ENCODE measurements around the gene ATP6V0B. TPM values are rescaled to one million over a fixed set of nuclear protein-coding genes. Genes with fewer than 3 reads are reported as not detected.
A peak's percentile ranks its signal among the peaks of the same experiment; 100 is the strongest.

The ATP6V0B gene
- total and polyA plus RNA-seq, 8 donors, result 59.8 to 208 (median 84.8) TPM

DNA sequence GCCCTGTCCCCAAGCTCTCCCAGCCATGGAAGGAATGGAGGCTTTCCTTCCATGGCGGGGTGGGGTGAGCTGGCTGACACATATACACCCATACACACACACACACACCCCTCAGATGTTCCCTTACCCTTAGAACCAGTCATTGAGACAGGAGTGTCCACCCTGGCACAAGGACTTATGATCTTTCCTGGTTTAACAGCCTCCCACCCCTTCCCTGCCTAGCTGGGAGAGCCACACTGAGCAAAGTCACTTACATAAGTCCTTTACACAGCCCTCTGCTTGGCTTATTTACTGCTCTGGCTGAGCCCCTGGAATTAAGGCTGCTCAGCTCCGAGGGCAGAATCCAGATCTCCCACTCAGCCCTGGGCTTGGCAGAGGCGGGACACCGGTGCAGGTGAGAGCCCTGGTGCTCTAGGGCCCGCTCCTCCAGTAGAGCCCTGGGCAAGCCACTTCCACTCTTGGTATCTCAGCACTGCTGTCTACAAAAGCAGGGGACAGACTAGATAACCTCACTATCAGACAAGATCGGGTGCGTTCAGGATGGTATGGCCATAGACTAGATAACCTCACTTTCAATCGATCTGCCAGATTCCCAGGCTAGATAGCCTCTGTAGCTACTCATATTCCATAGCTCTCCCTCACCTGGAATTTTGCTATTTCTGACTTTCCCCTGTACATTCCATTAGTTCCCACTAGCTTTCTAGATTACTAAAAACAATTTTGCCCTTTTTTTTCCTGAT, 39.8 kb downstream of the ATP6V0B start:
- Histone ChIP-seq H3K27ac (no peak overlapping the region), H3K36me3 (no peaks in the 10 kb centered on the region), H3K27me3 (no peaks in the 10 kb centered on the region), H3K4me1 (no peaks in the 10 kb centered on the region), H3K9me3 (no peaks in the 10 kb centered on the region), H3K4me3 (no peak overlapping the region)
- intact Hi-C loops (cut with DNase I), result no loop called here
- TF ChIP-seq, protein P1, sequence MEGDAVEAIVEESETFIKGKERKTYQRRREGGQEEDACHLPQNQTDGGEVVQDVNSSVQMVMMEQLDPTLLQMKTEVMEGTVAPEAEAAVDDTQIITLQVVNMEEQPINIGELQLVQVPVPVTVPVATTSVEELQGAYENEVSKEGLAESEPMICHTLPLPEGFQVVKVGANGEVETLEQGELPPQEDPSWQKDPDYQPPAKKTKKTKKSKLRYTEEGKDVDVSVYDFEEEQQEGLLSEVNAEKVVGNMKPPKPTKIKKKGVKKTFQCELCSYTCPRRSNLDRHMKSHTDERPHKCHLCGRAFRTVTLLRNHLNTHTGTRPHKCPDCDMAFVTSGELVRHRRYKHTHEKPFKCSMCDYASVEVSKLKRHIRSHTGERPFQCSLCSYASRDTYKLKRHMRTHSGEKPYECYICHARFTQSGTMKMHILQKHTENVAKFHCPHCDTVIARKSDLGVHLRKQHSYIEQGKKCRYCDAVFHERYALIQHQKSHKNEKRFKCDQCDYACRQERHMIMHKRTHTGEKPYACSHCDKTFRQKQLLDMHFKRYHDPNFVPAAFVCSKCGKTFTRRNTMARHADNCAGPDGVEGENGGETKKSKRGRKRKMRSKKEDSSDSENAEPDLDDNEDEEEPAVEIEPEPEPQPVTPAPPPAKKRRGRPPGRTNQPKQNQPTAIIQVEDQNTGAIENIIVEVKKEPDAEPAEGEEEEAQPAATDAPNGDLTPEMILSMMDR (IDR thresholded peaks at IDR 0.05), result no peak
- FAIRE-seq, result no peak
- ATAC-seq, result no peak
- DNase-seq, result no peak
- 77 to 81% methylated on average over 8 of the region's 8 CpGs for WGBS, 2 donors

DNA sequence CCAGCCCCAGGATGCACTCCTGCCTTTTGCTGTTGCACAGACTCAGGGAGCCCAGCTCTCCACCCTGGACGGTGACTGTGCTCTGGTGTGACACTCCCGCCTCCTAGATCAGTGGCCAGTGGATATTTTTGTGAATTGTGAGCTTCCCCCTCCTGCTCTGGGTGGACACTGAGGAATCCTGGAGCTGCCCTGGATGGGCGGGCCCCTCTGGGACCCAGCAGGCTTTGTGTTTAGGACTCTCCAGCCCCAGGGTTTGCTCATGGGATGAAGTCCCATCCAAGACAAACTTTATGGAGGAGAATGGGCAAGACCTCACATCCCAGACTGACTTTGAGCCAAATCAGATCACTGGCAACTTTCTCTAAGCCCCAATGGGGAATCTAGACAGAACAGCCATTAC, 40.4 kb downstream of the ATP6V0B start:
- Histone ChIP-seq H3K9me3 (no peaks in the 10 kb centered on the region), H3K36me3 (no peaks in the 10 kb centered on the region), H3K4me1 (no peaks in the 10 kb centered on the region), H3K4me3 (no peak overlapping the region), H3K27me3 (no peaks in the 10 kb centered on the region), H3K27ac (no peak overlapping the region)
- TF ChIP-seq, protein P1 (IDR thresholded peaks at IDR 0.05), result no peak
- WGBS, 2 donors, result 70 to 81% methylated on average over 3 of the region's 3 CpGs
- FAIRE-seq (no peak), DNase-seq (no peak), ATAC-seq (no peak)
- intact Hi-C loops (cut with DNase I), result no loop called here

DNA sequence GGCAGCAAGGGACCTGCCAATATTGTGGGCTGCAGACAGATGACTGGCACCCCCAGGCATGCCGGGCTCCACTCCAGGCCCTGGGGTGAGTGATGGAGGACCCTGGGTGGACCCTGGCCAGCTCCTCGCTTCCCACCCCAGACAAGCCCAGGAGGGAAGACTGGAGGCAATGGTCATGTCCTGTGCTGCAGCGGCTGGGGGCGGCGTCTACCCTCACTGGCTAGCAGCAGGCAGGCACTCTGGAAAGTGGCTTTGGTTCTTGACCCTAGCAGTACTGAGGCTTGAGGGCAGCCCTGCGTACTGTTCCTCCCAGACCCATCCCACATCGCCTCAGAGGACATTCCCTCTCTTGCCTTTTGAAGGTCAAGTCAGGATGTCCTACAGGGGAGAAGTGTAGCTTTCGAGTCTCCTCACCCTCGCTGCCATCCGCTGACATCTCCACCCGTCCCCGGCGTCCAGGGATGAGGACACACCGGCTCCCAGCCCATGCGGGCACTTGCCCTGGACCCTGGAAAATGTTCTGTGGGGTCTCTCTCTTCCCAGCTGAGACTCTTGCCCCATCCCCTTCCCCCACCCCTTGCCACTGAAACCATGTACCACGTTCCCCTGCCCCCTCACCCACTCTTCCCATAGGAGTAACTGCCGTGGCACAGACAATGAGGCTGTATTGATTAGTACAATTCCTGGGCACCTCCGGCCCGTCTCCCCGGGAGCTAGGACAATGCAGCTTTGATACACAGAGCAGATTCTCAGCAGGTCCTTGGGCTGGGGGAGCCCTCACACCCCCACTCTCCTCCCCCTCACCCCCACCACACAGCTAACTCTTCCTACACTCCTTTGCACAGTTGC, 41.5 kb downstream of the ATP6V0B start:
- TF ChIP-seq, protein P1 (IDR thresholded peaks at IDR 0.05), result no peak
- 82 to 83% methylated on average over 20 of the region's 20 CpGs for WGBS, 2 donors
- H3K27me3 ChIP-seq, result no peaks in the 10 kb centered on the region
- no peaks in the 10 kb centered on the region for H3K4me1 ChIP-seq
- FAIRE-seq (no peak), ATAC-seq (no peak), DNase-seq (peak in 2 of 6 donors; percentile 3 to 44)
- intact Hi-C loops (cut with DNase I), result no loop called here
- H3K9me3 ChIP-seq, result no peaks in the 10 kb centered on the region
- H3K4me3 ChIP-seq, result no peak overlapping the region
- no peaks in the 10 kb centered on the region for H3K36me3 ChIP-seq
- H3K27ac ChIP-seq, result no peak overlapping the region

DNA sequence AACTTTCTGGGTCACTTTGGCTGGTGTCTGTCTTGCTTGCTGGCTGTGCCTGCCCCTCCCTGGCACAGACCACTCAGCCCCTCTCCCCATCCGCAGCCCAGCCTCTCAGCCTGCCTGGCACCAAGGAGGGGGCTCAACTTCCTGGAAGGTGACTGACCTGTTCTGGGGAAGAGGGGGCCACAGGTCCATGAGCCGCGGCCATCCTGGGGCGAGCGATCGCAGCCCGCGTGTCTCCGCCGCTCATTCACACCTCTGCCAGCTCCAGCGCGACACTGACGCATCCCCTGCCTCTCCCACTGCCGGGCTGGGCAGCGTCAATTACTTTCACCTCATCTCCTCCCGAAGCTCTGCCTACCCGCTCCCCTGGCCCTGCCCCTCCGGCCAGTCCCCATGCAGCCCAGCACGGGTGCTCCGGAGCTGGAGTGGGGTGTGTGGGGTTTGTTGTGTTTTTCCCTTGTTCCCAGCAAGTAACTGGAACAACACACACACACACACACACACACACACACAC, 42.2 kb downstream of the ATP6V0B start:
- intact Hi-C loops (cut with DNase I), result no loop called here
- 86 to 88% methylated on average over 20 of the region's 20 CpGs for WGBS, 2 donors
- TF ChIP-seq, protein P1 (IDR thresholded peaks at IDR 0.05), result no peak
- no peaks in the 10 kb centered on the region for H3K27me3 ChIP-seq
- H3K9me3 ChIP-seq, result no peaks in the 10 kb centered on the region
- H3K4me3 ChIP-seq, result no peak overlapping the region
- DNase-seq (peak in 2 of 6 donors; percentile 18 to 46), FAIRE-seq (no peak), ATAC-seq (peak in 3 of 4 donors; percentile 28 to 47 (median 45))
- H3K36me3 ChIP-seq, result no peaks in the 10 kb centered on the region
- no peaks in the 10 kb centered on the region for H3K4me1 ChIP-seq
- no peak overlapping the region for H3K27ac ChIP-seq
